A549 (cell line): ENCODE results near the gene HINT3. TPM values are rescaled to one million over a fixed set of nuclear protein-coding genes. Genes with fewer than 3 reads are reported as not detected.

Source experiments
- ATAC-seq, 2 experiments: fragments of 200-7000 bp in 1 of 2; fragments of >200 bp in 1 of 2; cut with Nextera tagmentation in 1 of 2; cut with Tn5 transposase in 1 of 2; 3 replicates each; pipeline versions ENCODE4 v1.8.0 to v1.9.1; 2018 to 2020; ENCODE audit warnings: mild to moderate bottlenecking in 1 of 2, moderate library complexity in 1 of 2
- CTCF ChIA-PET: fragments of 300-600 bp; sonication (Branson Sonifier 250); formaldehyde crosslinking; extraction: SDS; loops from one replicate; lab custom pipeline; 2021; ENCODE audit warnings: antibody characterized with exemption, inconsistent platforms; lab: Yijun Ruan, JAX
- POLR2A ChIA-PET: fragments of 350-600 bp; formaldehyde crosslinking; extraction: SDS; loops from one replicate; lab custom pipeline; 2021; ENCODE audit warnings: antibody characterized with exemption, inconsistent platforms; lab: Yijun Ruan, JAX
- DNase-seq, 2 experiments: peaks; one replicate each; pipeline versions ENCODE4 v3.0.0 to v3.0.0-alpha.2; 2011 to 2016; ENCODE audit warnings: low read depth in 1 of 2, low spot score in 1 of 2
- FAIRE-seq: peaks from 2 replicates; lab custom pipeline; 2011; peaks lifted over from hg19 to GRCh38; lab: Jason Lieb, UNC
- H3K27ac ChIP-seq, 2 experiments: fragments of >200 bp; sonication (Bioruptor Twin); formaldehyde crosslinking; 3 replicates each; pipeline ENCODE4 v1.5.1; 2016 to 2017
- H3K4me1 ChIP-seq: fragments of >200 bp; sonication (Bioruptor Twin); formaldehyde crosslinking; 3 replicates; pipeline ENCODE4 v1.6.1; 2016
- H3K4me2 ChIP-seq: fragments of >200 bp; sonication (Bioruptor Twin); formaldehyde crosslinking; 3 replicates; pipeline ENCODE4 v1.6.1; 2016
- H3K4me3 ChIP-seq: fragments of >200 bp; sonication (Bioruptor Twin); formaldehyde crosslinking; 3 replicates; pipeline ENCODE4 v1.5.1; 2016
- H3K9me3 ChIP-seq: fragments of >200 bp; sonication (Bioruptor Twin); formaldehyde crosslinking; 3 replicates; pipeline ENCODE4 v1.6.1; 2016
- BHLHE40 ChIP-seq: IDR thresholded peaks from 2 replicates; pipeline ENCODE4 v1.6.1; 2012; ENCODE audit warnings: low read depth, low read length, inconsistent platforms
- CEBPB ChIP-seq, 2 experiments: fragments of >200 bp in 1 of 2; sonication (Bioruptor Twin) in 1 of 2; formaldehyde crosslinking in 1 of 2; IDR thresholded peaks; 2 replicates each; pipeline ENCODE4 v1.6.1; 2012 to 2016
- CHD4 ChIP-seq: fragments of 200-600 bp; sonication (generic); IDR thresholded peaks from 2 replicates; pipeline ENCODE4 v1.6.1; 2016; ENCODE audit warnings: antibody characterized with exemption, mild to moderate bottlenecking, borderline replicate concordance
- EP300 ChIP-seq, 2 experiments: fragments of >200 bp; sonication (Bioruptor Twin); formaldehyde crosslinking; IDR thresholded peaks; 2 replicates in 1 of 2; 3 replicates in 1 of 2; pipeline ENCODE4 v1.6.1; 2016 to 2017
- ESRRA ChIP-seq: fragments of 150-350 bp; IDR thresholded peaks from 2 replicates; pipeline ENCODE4 v1.6.1; 2014; ENCODE audit warnings: mild to moderate bottlenecking, low read length, borderline replicate concordance
- FOXS1 ChIP-seq: fragments of 250-450 bp; sonication (Bioruptor Pico); IDR thresholded peaks from 2 replicates; pipeline ENCODE4 v1.5.0; 2020; ENCODE audit warnings: mild to moderate bottlenecking, moderate library complexity
- HMGXB4 ChIP-seq: fragments of 250-450 bp; sonication (Bioruptor Pico); IDR thresholded peaks from 2 replicates; pipeline ENCODE4 v1.5.0; 2021; ENCODE audit warnings: mild to moderate bottlenecking, moderate library complexity, borderline replicate concordance
- HOXB5 ChIP-seq: fragments of 250-450 bp; sonication (Bioruptor Pico); IDR thresholded peaks from 2 replicates; pipeline ENCODE4 v1.5.0; 2020; ENCODE audit warnings: mild to moderate bottlenecking, moderate library complexity
- JUN ChIP-seq, 2 experiments: fragments of >200 bp; sonication (Bioruptor Twin); formaldehyde crosslinking; IDR thresholded peaks; 2 replicates in 1 of 2; 3 replicates in 1 of 2; pipeline ENCODE4 v1.6.1; 2016 to 2017
- KDM1A ChIP-seq: fragments of 200-600 bp; sonication (generic); IDR thresholded peaks from 2 replicates; pipeline ENCODE4 v1.6.1; 2016; ENCODE audit warnings: low read depth, mild to moderate bottlenecking
- KDM5A ChIP-seq: fragments of 200-600 bp; sonication (generic); IDR thresholded peaks from 2 replicates; pipeline ENCODE4 v1.6.1; 2016; ENCODE audit warnings: antibody characterized with exemption, mild to moderate bottlenecking
- NR3C1 ChIP-seq: fragments of >200 bp; sonication (Bioruptor Twin); formaldehyde crosslinking; IDR thresholded peaks from 3 replicates; pipeline ENCODE4 v1.6.1; 2017
- PBX3 ChIP-seq: IDR thresholded peaks from 2 replicates; pipeline ENCODE4 v1.6.1; 2012
- PHF8 ChIP-seq: fragments of 200-600 bp; sonication (generic); IDR thresholded peaks from 2 replicates; pipeline ENCODE4 v1.6.1; 2016; ENCODE audit warnings: low read depth, mild to moderate bottlenecking, antibody characterized with exemption, moderate library complexity, borderline replicate concordance
- POLR2A ChIP-seq: IDR thresholded peaks from 2 replicates; pipeline ENCODE4 v1.6.1; 2012; ENCODE audit warnings: mild to moderate bottlenecking, low read length
- RARB ChIP-seq: fragments of 250-450 bp; sonication (Bioruptor Pico); IDR thresholded peaks from 2 replicates; pipeline ENCODE4 v1.8.0; 2021; ENCODE audit warnings: mild to moderate bottlenecking, moderate library complexity
- RNF2 ChIP-seq: fragments of 200-600 bp; sonication (generic); IDR thresholded peaks from 2 replicates; pipeline ENCODE4 v1.6.1; 2016; ENCODE audit warnings: low read depth, mild to moderate bottlenecking, antibody characterized with exemption, moderate library complexity, borderline replicate concordance
- SMC3 ChIP-seq: fragments of >200 bp; sonication (Bioruptor Twin); formaldehyde crosslinking; IDR thresholded peaks from 3 replicates; pipeline ENCODE4 v1.6.1; 2018; ENCODE audit warnings: inconsistent platforms
- WGBS: methylation state at CpG from one replicate; pipeline ENCODE4 v1.1.6; 2017; ENCODE audit errors: missing lambda C conversion rate; 5-methylcytosine and 5-hydroxymethylcytosine counted together
- polyA plus RNA-seq, 4 experiments: library from polyadenylated mRNA; depleted of rRNA in 3 of 4; stranded (reverse); fragments of >200 nt; fragmentation: RNase III in 1 of 4; extraction: RNeasy Plus Mini Kit Qiagen cat#74134 plus additional on column Dnase treatment in 1 of 4; gene quantifications; 2 replicates in 3 of 4; 3 replicates in 1 of 4; pipeline ENCODE4 v1.2.3, GENCODE V29; 2011 to 2017
- TF ChIP-seq, protein P1 (sequence below): IDR thresholded peaks from 2 replicates; pipeline ENCODE4 v1.6.1; 2012
- TF ChIP-seq, protein P2 (sequence below): IDR thresholded peaks from 2 replicates; pipeline ENCODE4 v1.6.1; 2012; ENCODE audit warnings: low read depth, borderline replicate concordance
- TF ChIP-seq, protein P3 (sequence below): fragments of >200 bp; sonication (Bioruptor Twin); formaldehyde crosslinking; IDR thresholded peaks from 3 replicates; pipeline ENCODE4 v1.5.1; 2016

The HINT3 gene
- polyA plus RNA-seq, 2 of the 4 experiments (the other 2 are of a cell fraction): 4.7 to 13.0 TPM

DNA sequence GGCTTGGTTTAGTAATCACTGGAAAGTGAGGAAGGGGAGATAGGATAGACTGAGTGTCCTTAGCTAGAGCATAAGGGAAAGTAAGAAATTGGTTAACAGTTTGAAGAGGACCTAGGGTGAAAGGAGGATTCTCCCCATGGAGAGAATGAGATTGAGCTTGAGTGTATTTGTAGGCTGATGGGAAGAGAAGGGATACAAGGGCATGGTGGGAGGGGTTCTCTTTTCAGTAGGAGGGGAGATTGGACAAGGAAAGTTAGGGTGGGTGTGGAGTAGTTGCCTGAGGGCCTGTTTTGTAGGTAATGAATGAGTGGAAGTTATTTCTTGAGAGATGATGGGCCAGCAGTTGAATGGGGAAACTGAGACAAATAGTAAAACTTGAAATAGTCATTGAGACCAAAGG lies 31.7 kb downstream of the HINT3 start:
- H3K27ac ChIP-seq: no peak overlapping the region
- no peak for ATAC-seq
- no peak overlapping the region for H3K4me3 ChIP-seq
- H3K4me1 ChIP-seq: peaks cover 43% of the 10 kb centered on the region
- H3K9me3 ChIP-seq: no peaks in the 10 kb centered on the region
- DNase-seq: no peak
- no peak for TF ChIP-seq NR3C1
- TF ChIP-seq HMGXB4: no peak
- TF ChIP-seq CEBPB (IDR thresholded peaks at IDR 0.05): no peak
- no peak for TF ChIP-seq PHF8
- TF ChIP-seq, protein P1, sequence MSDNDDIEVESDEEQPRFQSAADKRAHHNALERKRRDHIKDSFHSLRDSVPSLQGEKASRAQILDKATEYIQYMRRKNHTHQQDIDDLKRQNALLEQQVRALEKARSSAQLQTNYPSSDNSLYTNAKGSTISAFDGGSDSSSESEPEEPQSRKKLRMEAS: no peak
- no peak for TF ChIP-seq HOXB5 (CRISPR knock-in tag)
- no peak for TF ChIP-seq EP300 (IDR thresholded peaks at IDR 0.05)
- no peak for TF ChIP-seq RNF2
- TF ChIP-seq FOXS1 (CRISPR knock-in tag): no peak
- no peak for TF ChIP-seq CHD4
- no peak for TF ChIP-seq ESRRA
- no peak for TF ChIP-seq JUN (IDR thresholded peaks at IDR 0.05)
- TF ChIP-seq, protein P2, sequence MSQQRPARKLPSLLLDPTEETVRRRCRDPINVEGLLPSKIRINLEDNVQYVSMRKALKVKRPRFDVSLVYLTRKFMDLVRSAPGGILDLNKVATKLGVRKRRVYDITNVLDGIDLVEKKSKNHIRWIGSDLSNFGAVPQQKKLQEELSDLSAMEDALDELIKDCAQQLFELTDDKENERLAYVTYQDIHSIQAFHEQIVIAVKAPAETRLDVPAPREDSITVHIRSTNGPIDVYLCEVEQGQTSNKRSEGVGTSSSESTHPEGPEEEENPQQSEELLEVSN: no peak
- CTCF ChIA-PET: no interaction called here
- peak overlapping the region; percentile 83 for H3K4me2 ChIP-seq
- POLR2A ChIA-PET: no interaction called here
- FAIRE-seq: no peak

GRCh38 chr6:125989631-125990030 lies 33.1 kb downstream of the HINT3 start:
- CTCF ChIA-PET: no interaction called here
- Histone ChIP-seq H3K4me3 (no peak overlapping the region), H3K4me1 (peaks cover 29% of the 10 kb centered on the region), H3K9me3 (no peaks in the 10 kb centered on the region), H3K27ac (no peak overlapping the region), H3K4me2 (peak overlapping the region; percentile 83; the same call in 2 of the 3 replicates)
- POLR2A ChIA-PET: interaction anchor here (0.7 kb wide), 1 partner anchor 178 kb away, joined by 3 read pairs; no protein-coding TSS in a partner anchor
- no peak for ATAC-seq
- no peak for TF ChIP-seq BHLHE40
- TF ChIP-seq, protein P3, sequence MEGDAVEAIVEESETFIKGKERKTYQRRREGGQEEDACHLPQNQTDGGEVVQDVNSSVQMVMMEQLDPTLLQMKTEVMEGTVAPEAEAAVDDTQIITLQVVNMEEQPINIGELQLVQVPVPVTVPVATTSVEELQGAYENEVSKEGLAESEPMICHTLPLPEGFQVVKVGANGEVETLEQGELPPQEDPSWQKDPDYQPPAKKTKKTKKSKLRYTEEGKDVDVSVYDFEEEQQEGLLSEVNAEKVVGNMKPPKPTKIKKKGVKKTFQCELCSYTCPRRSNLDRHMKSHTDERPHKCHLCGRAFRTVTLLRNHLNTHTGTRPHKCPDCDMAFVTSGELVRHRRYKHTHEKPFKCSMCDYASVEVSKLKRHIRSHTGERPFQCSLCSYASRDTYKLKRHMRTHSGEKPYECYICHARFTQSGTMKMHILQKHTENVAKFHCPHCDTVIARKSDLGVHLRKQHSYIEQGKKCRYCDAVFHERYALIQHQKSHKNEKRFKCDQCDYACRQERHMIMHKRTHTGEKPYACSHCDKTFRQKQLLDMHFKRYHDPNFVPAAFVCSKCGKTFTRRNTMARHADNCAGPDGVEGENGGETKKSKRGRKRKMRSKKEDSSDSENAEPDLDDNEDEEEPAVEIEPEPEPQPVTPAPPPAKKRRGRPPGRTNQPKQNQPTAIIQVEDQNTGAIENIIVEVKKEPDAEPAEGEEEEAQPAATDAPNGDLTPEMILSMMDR: no peak
- TF ChIP-seq JUN (IDR thresholded peaks at IDR 0.05): no peak
- TF ChIP-seq SMC3: no peak
- no peak for TF ChIP-seq KDM5A
- no peak for TF ChIP-seq KDM1A
- TF ChIP-seq POLR2A: no peak
- no peak for FAIRE-seq
- WGBS: 67% methylated on average over 3 of the region's 3 CpGs
- DNase-seq: no peak

DNA sequence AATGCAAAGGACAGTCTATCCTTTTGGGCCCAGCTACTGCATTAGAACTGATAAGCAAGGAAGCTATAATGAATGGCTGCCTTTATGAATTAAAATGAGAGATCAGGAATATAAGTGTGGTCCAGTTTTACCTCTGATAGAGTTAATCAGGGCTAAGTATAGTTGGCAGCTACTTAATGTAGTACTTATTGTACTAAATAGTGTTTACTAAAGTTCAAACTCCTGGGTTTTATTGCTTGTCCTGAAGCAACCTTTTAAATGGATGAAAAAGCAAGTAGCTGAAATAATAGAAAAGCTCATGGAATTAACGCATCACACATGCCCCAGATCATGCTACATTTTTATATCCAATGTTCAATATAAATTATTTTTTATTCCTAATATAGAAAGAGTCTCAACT lies 35.1 kb downstream of the HINT3 start:
- DNase-seq: no peak

More for the DNA sequence above, 35.1 kb downstream of the HINT3 start:
- H3K9me3 ChIP-seq: no peaks in the 10 kb centered on the region
- H3K4me1 ChIP-seq: peaks cover 25% of the 10 kb centered on the region; the same call in 2 of the 3 replicates
- ChIA-PET POLR2A (no interaction called here), CTCF (no interaction called here)
- no peak overlapping the region for H3K4me3 ChIP-seq
- no peak for TF ChIP-seq RARB
- no peak for TF ChIP-seq KDM5A
- no peak for TF ChIP-seq PBX3
- H3K4me2 ChIP-seq: no peak overlapping the region
- 83% methylated on average over 1 of the region's 1 CpG for WGBS
- no peak overlapping the region for H3K27ac ChIP-seq
- ATAC-seq (no peak), FAIRE-seq (no peak)
